Ectodermal cell (in vitro differentiated cells): Measurements from ENCODE around the gene ABCC6.
"Not testable (repeated sequence)": the region's sequence is repeated elsewhere in the genome, so short reads cannot be mapped to it uniquely, and the experiment has no call there.

Experiments used
- H3K27ac ChIP-seq: 2 replicates; pipeline ENCODE4 v1.7.0; 2013; ENCODE audit warnings: mild to moderate bottlenecking, low read depth, low read length; ENCODE audit not compliant: insufficient read depth, poor library complexity, severe bottlenecking
- H3K27me3 ChIP-seq: 2 replicates; pipeline ENCODE4 v1.7.0; 2013; ENCODE audit warnings: mild to moderate bottlenecking, low read length; ENCODE audit not compliant: insufficient read depth, control insufficient read depth, poor library complexity, severe bottlenecking
- H3K36me3 ChIP-seq: one replicate; pipeline ENCODE4 v1.7.0; 2013; ENCODE audit warnings: low read length; ENCODE audit not compliant: control insufficient read depth, insufficient read depth
- H3K4me1 ChIP-seq: one replicate; pipeline ENCODE4 v1.7.0; 2013; ENCODE audit warnings: low read length; ENCODE audit not compliant: control insufficient read depth, insufficient read depth
- H3K4me3 ChIP-seq: 2 replicates; pipeline ENCODE4 v1.7.0; 2013; ENCODE audit warnings: low read depth, low read length, control low read depth; ENCODE audit not compliant: insufficient read depth
- H3K9me3 ChIP-seq: 2 replicates; pipeline ENCODE4 v1.7.0; 2013; ENCODE audit warnings: mild to moderate bottlenecking, low read length, moderate library complexity; ENCODE audit not compliant: control insufficient read depth
- WGBS, 2 experiments: methylation state at CpG; one replicate each; pipeline ENCODE4 v1.1.7; 2013; ENCODE audit warnings: missing lambda C conversion rate in 2 of 2; 5-methylcytosine and 5-hydroxymethylcytosine counted together

ABCC6 gene

GRCh38 chr16:16191493-16192167 lies 31.7 kb downstream of the ABCC6 start:
- 77 to 78% methylated on average over 8 of the region's 8 CpGs for WGBS, 2 experiments
- Histone ChIP-seq H3K27me3 (no peaks in the 10 kb centered on the region), H3K9me3 (no peaks in the 10 kb centered on the region), H3K4me1 (no peaks in the 10 kb centered on the region), H3K36me3 (no peaks in the 10 kb centered on the region), H3K4me3 (no peak overlapping the region), H3K27ac (no peak overlapping the region)

GRCh38 chr16:16190966-16191365 lies 32.3 kb downstream of the ABCC6 start:
- not testable (repeated sequence) for H3K36me3 ChIP-seq, H3K27me3 ChIP-seq, H3K4me1 ChIP-seq, H3K27ac ChIP-seq, H3K9me3 ChIP-seq, H3K4me3 ChIP-seq
- 87% methylated on average over 12 of the region's 12 CpGs for WGBS, 2 experiments

- no peak overlapping the region for H3K27ac ChIP-seq
- no peaks in the 10 kb centered on the region for H3K27me3 ChIP-seq
- H3K4me1 ChIP-seq = no peaks in the 10 kb centered on the region
- no peak overlapping the region for H3K4me3 ChIP-seq
- H3K36me3 ChIP-seq = no peaks in the 10 kb centered on the region
- WGBS, 2 experiments = 88 to 91% methylated on average over 4 of the region's 5 CpGs
- no peaks in the 10 kb centered on the region for H3K9me3 ChIP-seq
Observed at GRCh38 chr16:16190546-16190945, 32.7 kb downstream of the ABCC6 start.

GRCh38 chr16:16189842-16190241 lies 33.5 kb downstream of the ABCC6 start:
- WGBS, 2 experiments = 87 to 94% methylated on average over 8 of the region's 8 CpGs
- Histone ChIP-seq H3K9me3 (no peaks in the 10 kb centered on the region), H3K4me1 (no peaks in the 10 kb centered on the region), H3K4me3 (no peak overlapping the region), H3K27ac (no peak overlapping the region), H3K36me3 (no peaks in the 10 kb centered on the region), H3K27me3 (no peaks in the 10 kb centered on the region)

- Histone ChIP-seq H3K27me3 (no peaks in the 10 kb centered on the region), H3K27ac (no peak overlapping the region), H3K36me3 (no peaks in the 10 kb centered on the region), H3K4me3 (no peak overlapping the region), H3K4me1 (no peaks in the 10 kb centered on the region), H3K9me3 (no peaks in the 10 kb centered on the region)
- 90 to 91% methylated on average over 13 of the region's 13 CpGs for WGBS, 2 experiments
Observed at GRCh38 chr16:16188827-16189226, 34.5 kb downstream of the ABCC6 start.

- Histone ChIP-seq H3K4me3 (no peak overlapping the region), H3K9me3 (no peaks in the 10 kb centered on the region), H3K36me3 (no peaks in the 10 kb centered on the region), H3K27ac (no peak overlapping the region), H3K4me1 (no peaks in the 10 kb centered on the region), H3K27me3 (no peaks in the 10 kb centered on the region)
- WGBS, 2 experiments = 92 to 94% methylated on average over 11 of the region's 11 CpGs
Observed at GRCh38 chr16:16186820-16187219, 36.5 kb downstream of the ABCC6 start.

- Histone ChIP-seq H3K9me3 (no peaks in the 10 kb centered on the region), H3K27me3 (no peaks in the 10 kb centered on the region), H3K4me3 (no peak overlapping the region), H3K27ac (no peak overlapping the region), H3K36me3 (no peaks in the 10 kb centered on the region), H3K4me1 (no peaks in the 10 kb centered on the region)
- WGBS, 2 experiments = 75 to 80% methylated on average over 4 of the region's 4 CpGs
Observed at GRCh38 chr16:16185095-16185494, 38.2 kb downstream of the ABCC6 start.

- Histone ChIP-seq H3K27ac (no peak overlapping the region), H3K4me1 (no peaks in the 10 kb centered on the region), H3K9me3 (no peaks in the 10 kb centered on the region), H3K36me3 (no peaks in the 10 kb centered on the region), H3K4me3 (no peak overlapping the region), H3K27me3 (no peaks in the 10 kb centered on the region)
- 90 to 93% methylated on average over 5 of the region's 5 CpGs for WGBS, 2 experiments
Observed at GRCh38 chr16:16184594-16184993, 38.7 kb downstream of the ABCC6 start.

- 79 to 87% methylated on average over 8 of the region's 8 CpGs for WGBS, 2 experiments
- no peak overlapping the region for H3K4me3 ChIP-seq
- H3K9me3 ChIP-seq = no peaks in the 10 kb centered on the region
- H3K4me1 ChIP-seq = no peaks in the 10 kb centered on the region
- H3K36me3 ChIP-seq = no peaks in the 10 kb centered on the region
- H3K27me3 ChIP-seq = no peaks in the 10 kb centered on the region
- H3K27ac ChIP-seq = no peak overlapping the region
Observed at GRCh38 chr16:16183562-16183961, 39.7 kb downstream of the ABCC6 start.

GRCh38 chr16:16182918-16183317 lies 40.4 kb downstream of the ABCC6 start:
- H3K4me1 ChIP-seq = no peaks in the 10 kb centered on the region
- H3K27me3 ChIP-seq = no peaks in the 10 kb centered on the region
- no peak overlapping the region for H3K27ac ChIP-seq
- no peaks in the 10 kb centered on the region for H3K9me3 ChIP-seq
- no peaks in the 10 kb centered on the region for H3K36me3 ChIP-seq
- no peak overlapping the region for H3K4me3 ChIP-seq
- 92% methylated on average over 8 of the region's 8 CpGs for WGBS, 2 experiments

- not testable (repeated sequence) for H3K4me1 ChIP-seq, H3K4me3 ChIP-seq, H3K27me3 ChIP-seq, H3K9me3 ChIP-seq, H3K36me3 ChIP-seq, H3K27ac ChIP-seq
- whole genome bisulfite sequencing, 2 experiments = 79 to 91% methylated on average over 3 of the region's 3 CpGs
Observed at GRCh38 chr16:16181748-16182147, 41.5 kb downstream of the ABCC6 start.
